Activated CD4-positive, alpha-beta T cell treated with anti-CD3 and anti-CD28 coated beads, Interleukin-2, amount 10 ng/mL, durations not matched to agents 7 days and 5 days (primary cell): ENCODE measurements around the gene TRPM3. TPM values are rescaled to one million over a fixed set of nuclear protein-coding genes. Genes with fewer than 3 reads are reported as not detected.
"Not testable (repeated sequence)": the region's sequence is repeated elsewhere in the genome, so short reads cannot be mapped to it uniquely, and the experiment has no call there.

Experiments
- CTCF ChIA-PET: fragments of 350-600 bp; sonication (Branson Sonifier 250); formaldehyde crosslinking; loops from one replicate; lab custom pipeline; 2021; ENCODE audit warnings: antibody characterized with exemption; lab: Charles Lee
- POLR2A ChIA-PET: fragments of 350-600 bp; sonication (Branson Sonifier 250); formaldehyde crosslinking; loops from one replicate; lab custom pipeline; 2021; ENCODE audit warnings: antibody characterized with exemption; lab: Charles Lee
- DNase-seq: peaks from one replicate; pipeline ENCODE4 v3.0.0-alpha.2; 2020
- H3K27ac Mint-ChIP-seq: one replicate; pipeline ENCODE4 v1.8.0; 2021; ENCODE audit warnings: mild to moderate bottlenecking, moderate library complexity, mixed read lengths
- H3K27me3 Mint-ChIP-seq: one replicate; pipeline ENCODE4 v1.8.0; 2021; ENCODE audit warnings: mixed read lengths
- H3K36me3 Mint-ChIP-seq: one replicate; pipeline ENCODE4 v1.8.0; 2021; ENCODE audit warnings: low read depth, mixed read lengths
- H3K4me1 Mint-ChIP-seq: one replicate; pipeline ENCODE4 v1.8.0; 2021; ENCODE audit warnings: mixed read lengths
- H3K4me3 Mint-ChIP-seq: one replicate; pipeline ENCODE4 v1.8.0; 2021; ENCODE audit warnings: mild to moderate bottlenecking, moderate library complexity, mixed read lengths
- H3K9me3 Mint-ChIP-seq: one replicate; pipeline ENCODE4 v1.8.0; 2021; ENCODE audit warnings: mixed read lengths
- total RNA-seq, 2 experiments: library from RNA; stranded (reverse); gene quantifications; one replicate each; pipeline ENCODE4 v1.2.3, GENCODE V29; 2021

The TRPM3 gene
- total RNA-seq, 2 experiments from 2014 or later = not detected

DNA sequence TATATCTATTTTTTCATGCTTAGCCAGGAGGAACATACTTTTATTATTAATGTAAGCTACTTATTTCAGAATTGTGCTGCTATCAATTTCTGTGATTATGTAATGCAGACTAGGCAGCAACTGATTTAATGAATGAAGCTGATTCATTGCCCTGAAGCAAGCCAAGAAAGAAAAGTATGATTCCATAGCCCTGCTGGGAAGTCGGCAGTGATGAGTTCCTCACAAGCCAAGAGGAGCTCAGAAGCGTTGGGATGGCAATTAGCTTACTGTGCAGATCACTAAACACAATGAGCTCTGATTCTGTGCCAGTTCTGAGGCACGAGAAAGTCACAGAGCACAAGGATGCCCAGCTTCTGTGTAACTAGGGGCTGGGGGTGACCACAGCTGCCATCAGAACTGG is 452.7 kb downstream of the TRPM3 start:
- no peak overlapping the region for H3K4me3 Mint-ChIP-seq
- CTCF ChIA-PET = interaction anchor here (0.7 kb wide), 2 partner anchors 438 to 982 kb away, joined by 3 read pairs; no protein-coding TSS in a partner anchor
- peaks cover 18% of the 10 kb centered on the region for H3K4me1 Mint-ChIP-seq
- no peaks in the 10 kb centered on the region for H3K9me3 Mint-ChIP-seq
- no peak overlapping the region for H3K27ac Mint-ChIP-seq
- DNase-seq = no peak
- peaks cover 5% of the 10 kb centered on the region for H3K27me3 Mint-ChIP-seq
- no peaks in the 10 kb centered on the region for H3K36me3 Mint-ChIP-seq
- POLR2A ChIA-PET = no interaction called here

DNA sequence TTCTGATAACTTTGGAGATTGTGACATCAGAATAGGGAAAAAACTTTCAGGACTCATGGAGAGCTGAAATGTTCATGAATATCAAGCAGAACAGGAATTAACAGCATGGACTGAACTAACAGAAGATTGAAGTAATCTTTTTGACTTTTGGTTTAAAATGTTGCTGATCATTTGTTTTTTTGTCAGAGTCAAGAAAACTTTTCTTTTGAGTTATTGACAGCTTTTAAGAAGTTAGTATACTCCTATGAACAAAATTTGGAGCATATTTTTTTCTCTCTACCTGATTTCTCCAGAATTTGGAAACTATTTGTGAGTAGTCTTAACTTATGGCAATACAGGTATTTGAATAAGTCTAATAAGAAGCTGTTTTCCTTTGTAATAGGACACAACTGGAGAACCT is 462.7 kb downstream of the TRPM3 start:
- no peaks in the 10 kb centered on the region for H3K4me1 Mint-ChIP-seq
- POLR2A ChIA-PET = no interaction called here
- peaks cover 2% of the 10 kb centered on the region for H3K9me3 Mint-ChIP-seq
- no peak overlapping the region for H3K4me3 Mint-ChIP-seq
- peaks cover 23% of the 10 kb centered on the region for H3K27me3 Mint-ChIP-seq
- H3K27ac Mint-ChIP-seq = no peak overlapping the region
- no peak for DNase-seq
- CTCF ChIA-PET = interaction anchor here (1.3 kb wide), 1 partner anchor 18 kb away, joined by 3 read pairs; no protein-coding TSS in a partner anchor
- H3K36me3 Mint-ChIP-seq = peaks cover 2% of the 10 kb centered on the region

DNA sequence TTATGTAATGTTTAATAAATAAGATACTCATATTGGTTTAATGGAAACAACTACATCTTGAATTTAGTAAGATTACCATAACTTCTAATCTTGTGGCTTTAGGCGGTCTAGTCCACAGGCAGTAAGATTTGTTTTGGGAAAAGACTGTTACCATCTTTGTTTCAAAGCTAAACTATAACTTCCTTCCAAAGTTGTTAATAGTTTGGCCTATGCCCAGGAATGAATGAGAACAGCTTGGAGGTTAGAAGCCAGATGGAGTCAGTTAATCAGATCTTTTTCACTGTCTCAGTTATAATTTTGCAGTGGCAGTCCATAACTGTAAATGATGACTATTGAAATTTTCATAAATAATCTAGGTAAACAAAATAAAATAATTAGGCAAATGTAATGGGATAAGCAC is 465.1 kb downstream of the TRPM3 start:
- H3K36me3 Mint-ChIP-seq = peaks cover 2% of the 10 kb centered on the region
- H3K27me3 Mint-ChIP-seq = peaks cover 12% of the 10 kb centered on the region
- no peaks in the 10 kb centered on the region for H3K4me1 Mint-ChIP-seq
- peaks cover 2% of the 10 kb centered on the region for H3K9me3 Mint-ChIP-seq
- no peak overlapping the region for H3K27ac Mint-ChIP-seq
- H3K4me3 Mint-ChIP-seq = no peak overlapping the region
- no peak for DNase-seq
- CTCF ChIA-PET = interaction anchor here (0.6 kb wide), 1 partner anchor 1847 kb away, joined by 6 read pairs; no protein-coding TSS in a partner anchor
- POLR2A ChIA-PET = no interaction called here

DNA sequence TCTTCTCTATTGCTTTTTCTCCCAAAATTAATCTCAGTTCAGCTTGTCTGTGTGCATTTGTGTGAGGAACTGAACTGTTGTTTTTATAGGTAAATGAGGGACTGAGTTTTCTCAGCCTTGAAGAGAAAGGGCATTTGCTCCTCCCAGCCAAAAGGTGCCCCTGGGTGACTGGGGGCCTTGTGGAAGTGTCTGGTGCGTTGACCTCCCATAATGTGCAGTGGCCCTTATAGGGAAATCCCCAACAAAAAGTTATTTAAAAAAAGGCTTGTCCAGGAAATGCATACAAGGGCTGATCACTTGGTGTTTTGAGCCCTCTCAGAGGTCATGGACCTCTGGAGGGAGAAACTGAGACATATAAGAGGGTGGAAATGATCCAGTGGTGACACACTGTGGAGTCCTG is 467.3 kb downstream of the TRPM3 start:
- DNase-seq = no peak
- H3K27me3 Mint-ChIP-seq = peaks cover 6% of the 10 kb centered on the region
- ChIA-PET POLR2A (no interaction called here), CTCF (no interaction called here)
- no peak overlapping the region for H3K27ac Mint-ChIP-seq
- H3K9me3 Mint-ChIP-seq = peaks cover 2% of the 10 kb centered on the region
- peaks cover 2% of the 10 kb centered on the region for H3K36me3 Mint-ChIP-seq
- H3K4me3 Mint-ChIP-seq = no peak overlapping the region
- H3K4me1 Mint-ChIP-seq = no peaks in the 10 kb centered on the region

DNA sequence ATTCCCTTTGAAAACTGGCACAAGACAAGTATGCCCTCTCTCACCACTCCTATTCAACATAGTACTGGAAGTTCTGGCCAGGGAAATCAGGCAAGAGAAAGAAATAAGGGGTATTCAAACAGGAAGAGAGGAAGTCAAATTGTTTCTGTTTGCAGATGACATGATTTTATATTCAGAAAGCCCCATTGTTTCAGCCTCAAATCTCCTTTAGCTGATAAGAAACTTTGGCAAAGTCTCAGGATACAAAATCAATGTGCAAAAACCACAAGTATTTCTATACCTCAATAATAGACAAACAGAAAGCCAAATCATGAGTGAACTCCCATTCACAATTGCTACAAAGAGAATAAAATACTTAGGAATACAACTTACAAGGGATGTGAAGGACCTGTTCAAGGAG is 476.8 kb downstream of the TRPM3 start:
- H3K36me3 Mint-ChIP-seq, POLR2A ChIA-PET, H3K4me1 Mint-ChIP-seq, H3K27ac Mint-ChIP-seq, CTCF ChIA-PET, H3K9me3 Mint-ChIP-seq, H3K27me3 Mint-ChIP-seq, DNase-seq, H3K4me3 Mint-ChIP-seq: not testable (repeated sequence)

DNA sequence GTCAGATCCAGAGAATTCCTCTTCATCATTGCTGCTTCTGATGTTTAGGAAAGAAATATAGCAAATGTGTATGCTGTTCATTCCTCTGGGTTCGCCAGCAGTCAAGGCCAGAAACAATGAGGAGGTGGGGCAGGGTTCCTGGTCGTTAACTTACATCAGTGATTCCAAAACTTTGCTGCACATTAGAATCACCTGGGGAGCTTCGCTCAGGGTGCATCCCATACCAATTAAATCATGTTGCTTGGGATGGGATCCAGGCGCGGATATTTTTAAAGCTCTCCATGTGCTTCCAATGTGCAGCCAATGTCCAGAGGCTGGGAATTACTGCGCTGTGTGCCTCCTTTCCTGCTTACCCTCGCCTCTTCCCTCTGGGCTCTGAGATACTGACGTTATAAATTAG is 479.1 kb downstream of the TRPM3 start:
- Mint-ChIP-seq H3K4me1 (no peaks in the 10 kb centered on the region), H3K27ac (no peak overlapping the region), H3K27me3 (peaks cover 7% of the 10 kb centered on the region), H3K4me3 (no peak overlapping the region), H3K36me3 (no peaks in the 10 kb centered on the region), H3K9me3 (no peaks in the 10 kb centered on the region)
- POLR2A ChIA-PET = interaction anchor here (0.6 kb wide), 1 partner anchor 623 kb away, joined by 3 read pairs; no protein-coding TSS in a partner anchor
- CTCF ChIA-PET = interaction anchor here (1.4 kb wide), 1 partner anchor 15 kb away, joined by 3 read pairs; no protein-coding TSS in a partner anchor
- DNase-seq = no peak

DNA sequence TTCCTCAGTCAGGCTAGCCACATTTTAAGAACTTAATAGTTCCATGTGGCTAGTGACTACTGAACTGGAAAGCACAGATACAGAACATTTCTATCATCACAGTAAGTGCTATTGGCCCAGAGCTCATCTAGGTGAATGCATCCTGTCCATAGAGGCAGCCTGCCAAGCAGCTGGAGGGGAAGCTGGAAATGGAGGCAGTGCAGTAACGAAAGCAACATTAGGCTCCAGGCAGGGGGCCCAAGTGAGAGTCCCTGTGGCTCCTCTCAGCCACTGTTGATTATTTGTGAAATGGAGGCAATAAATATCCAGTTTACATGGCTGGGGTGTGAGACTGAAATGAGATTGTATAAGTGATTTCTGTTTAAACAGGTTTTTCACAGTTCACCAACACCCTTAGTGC is 479.8 kb downstream of the TRPM3 start:
- no peak for DNase-seq
- Mint-ChIP-seq H3K9me3 (no peaks in the 10 kb centered on the region), H3K27me3 (peaks cover 2% of the 10 kb centered on the region), H3K36me3 (no peaks in the 10 kb centered on the region), H3K27ac (no peak overlapping the region), H3K4me3 (no peak overlapping the region), H3K4me1 (no peaks in the 10 kb centered on the region)
- CTCF ChIA-PET = interaction anchor here (1.4 kb wide), 1 partner anchor 16 kb away, joined by 3 read pairs; no protein-coding TSS in a partner anchor
- POLR2A ChIA-PET = no interaction called here

DNA sequence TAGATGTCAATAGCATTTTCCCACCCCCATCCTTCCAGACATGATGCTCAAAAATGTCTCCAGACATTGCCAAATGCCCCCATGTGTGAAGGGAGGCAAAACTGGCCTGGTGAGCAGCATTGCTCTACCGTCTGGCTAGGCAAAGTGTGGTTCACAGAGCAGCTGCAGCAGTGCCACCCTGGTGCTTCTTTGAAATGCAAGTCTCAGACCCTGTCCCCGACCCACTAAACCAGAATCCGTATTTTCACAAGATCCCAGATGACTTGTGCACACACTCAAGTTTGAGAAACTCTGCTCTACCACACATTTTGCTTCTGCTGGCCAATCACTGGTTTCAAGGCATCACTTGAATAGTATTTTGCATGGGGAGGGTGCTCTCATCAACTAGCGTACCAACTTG is 480.4 kb downstream of the TRPM3 start:
- ChIA-PET CTCF (interaction anchor here (1.4 kb wide), 1 partner anchor 17 kb away, joined by 3 read pairs; no protein-coding TSS in a partner anchor), POLR2A (no interaction called here)
- Mint-ChIP-seq H3K9me3 (no peaks in the 10 kb centered on the region), H3K4me3 (no peak overlapping the region), H3K27me3 (peaks cover 2% of the 10 kb centered on the region), H3K27ac (no peak overlapping the region), H3K36me3 (no peaks in the 10 kb centered on the region), H3K4me1 (no peaks in the 10 kb centered on the region)
- no peak for DNase-seq

DNA sequence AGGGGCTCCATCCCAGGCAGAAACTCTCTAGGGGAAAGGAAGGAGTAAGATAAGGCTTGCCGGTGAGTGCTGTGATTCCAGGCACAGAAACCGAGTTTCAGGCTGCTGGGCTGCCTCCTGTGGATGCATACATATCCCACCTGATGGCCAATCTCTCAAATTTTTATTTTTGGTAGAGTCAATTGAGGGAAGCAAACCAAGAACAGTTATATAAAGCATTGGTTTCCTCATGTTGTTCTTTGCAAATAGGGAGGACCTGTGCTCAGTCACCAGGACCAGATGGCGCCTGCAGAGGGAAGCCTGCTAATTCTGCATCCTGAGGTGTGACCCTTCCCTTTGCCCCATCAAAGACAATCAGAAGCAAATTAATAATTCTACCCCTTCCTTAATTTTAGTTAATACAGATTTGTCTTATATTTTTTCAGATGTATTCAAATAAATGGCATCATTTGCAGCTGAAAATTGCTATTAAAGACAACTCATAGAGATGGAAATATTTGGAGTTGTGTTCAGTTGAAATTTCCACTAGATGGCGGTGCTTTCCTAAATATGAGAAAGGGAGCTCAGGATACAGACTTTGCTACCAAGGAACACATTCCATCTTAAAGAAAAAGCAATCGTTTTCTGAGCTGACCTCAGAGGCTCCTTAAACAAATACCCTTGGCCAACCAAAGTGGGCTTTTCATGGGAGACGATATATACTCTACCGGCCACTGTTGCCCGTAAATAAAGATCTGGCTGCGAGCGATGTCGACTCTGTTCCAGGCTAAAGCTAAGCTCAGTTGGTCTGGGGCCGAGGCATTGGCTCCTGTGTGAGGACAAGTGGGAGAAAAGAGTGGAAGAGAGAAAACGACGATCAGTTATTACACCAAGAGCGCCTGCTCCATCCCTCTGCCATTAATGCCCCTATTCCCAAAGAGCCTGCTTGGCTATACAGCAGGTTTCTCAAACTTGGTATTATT is 481.3 kb downstream of the TRPM3 start:
- Mint-ChIP-seq H3K9me3 (no peaks in the 10 kb centered on the region), H3K36me3 (no peaks in the 10 kb centered on the region), H3K27ac (no peak overlapping the region), H3K27me3 (no peaks in the 10 kb centered on the region), H3K4me1 (no peaks in the 10 kb centered on the region), H3K4me3 (no peak overlapping the region)
- ChIA-PET CTCF (interaction anchor here (0.6 to 0.7 kb wide), 3 partner anchors 13 to 516 kb away, joined by 3 read pairs; no protein-coding TSS in a partner anchor), POLR2A (no interaction called here)
- peak; percentile 21 for DNase-seq

DNA sequence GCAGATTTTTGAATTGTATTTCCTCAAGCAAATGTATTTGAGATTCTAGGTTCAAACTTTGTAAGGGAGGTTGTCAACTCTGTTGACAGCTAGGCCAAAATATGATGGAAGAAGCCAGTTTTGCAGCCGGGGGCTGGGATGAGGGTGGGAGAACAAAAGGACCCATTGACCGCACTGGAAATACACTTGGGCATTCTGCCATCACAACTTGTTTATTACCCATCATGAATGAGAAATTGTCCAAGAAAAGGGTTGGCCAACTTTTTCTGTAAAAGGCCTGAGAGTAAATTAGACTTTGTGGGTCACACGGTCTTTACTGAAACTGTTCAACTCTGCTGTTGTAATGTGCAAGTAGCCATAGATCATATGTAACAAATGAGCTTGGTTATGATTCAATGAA is 485.6 kb downstream of the TRPM3 start:
- no peak for DNase-seq
- no peaks in the 10 kb centered on the region for H3K4me1 Mint-ChIP-seq
- ChIA-PET CTCF (interaction anchor here (0.9 kb wide), 1 partner anchor 19 kb away, joined by 3 read pairs; no protein-coding TSS in a partner anchor), POLR2A (no interaction called here)
- H3K27me3 Mint-ChIP-seq = no peaks in the 10 kb centered on the region
- no peak overlapping the region for H3K27ac Mint-ChIP-seq
- H3K4me3 Mint-ChIP-seq = no peak overlapping the region
- H3K36me3 Mint-ChIP-seq = no peaks in the 10 kb centered on the region
- no peaks in the 10 kb centered on the region for H3K9me3 Mint-ChIP-seq

DNA sequence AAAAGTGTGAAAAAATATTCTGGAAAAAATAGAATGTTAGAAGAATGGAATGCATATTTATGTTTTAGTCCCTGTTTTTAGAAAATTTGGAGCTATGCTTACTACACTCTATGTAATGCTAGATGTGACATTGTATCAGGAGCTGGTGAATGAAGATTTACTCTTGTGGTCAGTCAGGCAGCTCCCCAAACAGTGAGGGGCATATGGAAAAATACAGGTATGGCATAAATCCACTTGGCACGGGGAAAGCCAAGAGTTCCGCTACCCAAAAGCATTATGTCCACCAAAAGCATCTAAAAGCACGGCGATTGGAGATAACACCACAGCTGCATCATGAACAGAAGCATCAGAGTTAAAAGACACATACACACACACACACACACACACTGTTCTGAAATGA is 486.7 kb downstream of the TRPM3 start:
- Mint-ChIP-seq H3K27me3 (no peaks in the 10 kb centered on the region), H3K27ac (no peak overlapping the region), H3K4me3 (no peak overlapping the region), H3K9me3 (no peaks in the 10 kb centered on the region), H3K36me3 (no peaks in the 10 kb centered on the region), H3K4me1 (no peaks in the 10 kb centered on the region)
- CTCF ChIA-PET = interaction anchor here (0.9 to 1.3 kb wide), 2 partner anchors 20 to 135 kb away, joined by 3 read pairs; no protein-coding TSS in a partner anchor
- DNase-seq = no peak
- POLR2A ChIA-PET = no interaction called here

DNA sequence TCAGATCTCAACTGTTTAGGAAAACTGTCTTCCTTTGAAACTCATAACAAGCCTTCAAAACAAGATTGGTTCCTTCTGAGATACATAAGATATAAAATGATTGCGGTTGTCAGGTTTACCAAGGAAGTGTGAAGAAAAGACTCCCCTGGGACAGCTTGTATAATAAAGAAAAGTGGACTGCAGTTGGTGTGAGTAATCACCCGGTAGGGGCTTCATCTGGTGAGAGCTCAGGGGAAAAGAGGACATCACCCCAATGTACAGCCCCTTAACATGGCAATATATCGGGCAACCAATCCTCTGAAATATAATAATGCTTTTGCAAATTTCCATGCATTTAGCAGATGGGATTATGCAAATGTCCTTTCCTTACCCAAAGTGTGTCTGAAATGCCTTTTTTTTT is 490.4 kb downstream of the TRPM3 start:
- CTCF ChIA-PET = no interaction called here
- Mint-ChIP-seq H3K4me3 (no peak overlapping the region), H3K36me3 (no peaks in the 10 kb centered on the region)

DNA sequence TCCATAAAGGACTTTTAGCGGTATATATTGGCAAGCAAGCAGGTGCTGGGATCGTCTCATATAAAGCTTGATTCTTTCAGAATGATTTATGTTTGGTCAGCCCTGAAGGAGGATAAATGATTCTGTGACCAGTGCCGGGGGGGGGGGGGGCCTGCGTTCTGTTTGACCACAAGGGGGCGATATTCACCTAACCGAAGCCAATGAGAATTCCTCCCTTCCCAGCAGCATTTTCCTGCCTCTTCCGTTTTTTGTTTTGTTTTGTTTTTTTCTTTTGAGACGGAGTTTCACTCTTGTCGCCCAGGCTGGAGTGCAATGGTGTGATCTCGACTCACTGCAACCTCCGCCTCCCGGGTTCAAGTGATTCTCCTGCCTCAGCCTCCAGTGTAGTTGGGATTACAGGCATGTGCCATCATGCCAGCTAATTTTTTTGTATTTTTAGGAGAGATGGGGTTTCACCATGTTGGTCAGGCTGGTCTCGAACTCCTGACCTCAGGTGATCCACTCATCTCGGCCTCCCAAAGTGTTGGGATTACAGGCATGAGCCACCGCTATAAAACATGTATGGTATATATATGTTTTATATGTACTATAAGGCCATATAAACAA is 492.2 kb downstream of the TRPM3 start:
- H3K9me3 Mint-ChIP-seq, H3K4me3 Mint-ChIP-seq, POLR2A ChIA-PET, DNase-seq, H3K27ac Mint-ChIP-seq, H3K4me1 Mint-ChIP-seq, H3K36me3 Mint-ChIP-seq, H3K27me3 Mint-ChIP-seq: not testable (repeated sequence)
- CTCF ChIA-PET = interaction anchor here (0.6 to 1.1 kb wide), 2 partner anchors 14 to 321 kb away, joined by 3 read pairs; no protein-coding TSS in a partner anchor

More for the DNA sequence above, 490.4 kb downstream of the TRPM3 start:
- Mint-ChIP-seq H3K4me1 (no peaks in the 10 kb centered on the region), H3K27me3 (no peaks in the 10 kb centered on the region), H3K9me3 (no peaks in the 10 kb centered on the region), H3K27ac (no peak overlapping the region)
- DNase-seq = no peak
- POLR2A ChIA-PET = no interaction called here
